ENCODE measurements around the gene PCDHA5.

DNA sequence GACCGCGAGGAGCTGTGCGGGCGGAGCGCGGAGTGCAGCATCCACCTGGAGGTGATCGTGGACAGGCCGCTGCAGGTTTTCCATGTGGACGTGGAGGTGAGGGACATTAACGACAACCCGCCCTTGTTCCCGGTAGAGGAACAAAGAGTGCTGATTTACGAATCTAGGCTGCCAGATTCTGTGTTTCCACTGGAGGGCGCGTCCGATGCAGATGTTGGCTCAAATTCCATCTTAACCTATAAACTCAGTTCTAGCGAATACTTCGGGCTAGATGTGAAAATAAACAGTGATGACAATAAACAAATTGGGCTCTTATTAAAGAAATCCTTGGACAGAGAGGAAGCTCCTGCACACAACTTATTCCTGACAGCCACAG, 6.9 kb downstream of the PCDHA5 start:
- TF ChIP-seq, protein P1, sequence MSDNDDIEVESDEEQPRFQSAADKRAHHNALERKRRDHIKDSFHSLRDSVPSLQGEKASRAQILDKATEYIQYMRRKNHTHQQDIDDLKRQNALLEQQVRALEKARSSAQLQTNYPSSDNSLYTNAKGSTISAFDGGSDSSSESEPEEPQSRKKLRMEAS (IDR thresholded peaks at IDR 0.05): no peak
- TF ChIP-seq EP300 (IDR thresholded peaks at IDR 0.05; ENCODE audit: borderline replicate concordance) (no peak), NFIC (IDR thresholded peaks at IDR 0.05) (no peak), TEAD4 (IDR thresholded peaks at IDR 0.05) (no peak), TAF1 (IDR thresholded peaks at IDR 0.05; ENCODE audit: low read depth) (no peak), CEBPB (IDR thresholded peaks at IDR 0.05) (no peak), TCF12 (IDR thresholded peaks at IDR 0.05; ENCODE audit: low read depth) (no peak), EGR1 (IDR thresholded peaks at IDR 0.05) (no peak), FOXM1 (IDR thresholded peaks at IDR 0.05; ENCODE audit: borderline replicate concordance, low read depth) (no peak), CREB1 (IDR thresholded peaks at IDR 0.05; ENCODE audit: low read depth) (no peak), YY1 (IDR thresholded peaks at IDR 0.05; ENCODE audit: low read depth) (no peak), RAD21 (IDR thresholded peaks at IDR 0.05; ENCODE audit: low read depth) (no peak)
- TF ChIP-seq, protein P2, sequence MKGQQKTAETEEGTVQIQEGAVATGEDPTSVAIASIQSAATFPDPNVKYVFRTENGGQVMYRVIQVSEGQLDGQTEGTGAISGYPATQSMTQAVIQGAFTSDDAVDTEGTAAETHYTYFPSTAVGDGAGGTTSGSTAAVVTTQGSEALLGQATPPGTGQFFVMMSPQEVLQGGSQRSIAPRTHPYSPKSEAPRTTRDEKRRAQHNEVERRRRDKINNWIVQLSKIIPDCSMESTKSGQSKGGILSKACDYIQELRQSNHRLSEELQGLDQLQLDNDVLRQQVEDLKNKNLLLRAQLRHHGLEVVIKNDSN (IDR thresholded peaks at IDR 0.05): no peak
- TF ChIP-seq, protein P3, sequence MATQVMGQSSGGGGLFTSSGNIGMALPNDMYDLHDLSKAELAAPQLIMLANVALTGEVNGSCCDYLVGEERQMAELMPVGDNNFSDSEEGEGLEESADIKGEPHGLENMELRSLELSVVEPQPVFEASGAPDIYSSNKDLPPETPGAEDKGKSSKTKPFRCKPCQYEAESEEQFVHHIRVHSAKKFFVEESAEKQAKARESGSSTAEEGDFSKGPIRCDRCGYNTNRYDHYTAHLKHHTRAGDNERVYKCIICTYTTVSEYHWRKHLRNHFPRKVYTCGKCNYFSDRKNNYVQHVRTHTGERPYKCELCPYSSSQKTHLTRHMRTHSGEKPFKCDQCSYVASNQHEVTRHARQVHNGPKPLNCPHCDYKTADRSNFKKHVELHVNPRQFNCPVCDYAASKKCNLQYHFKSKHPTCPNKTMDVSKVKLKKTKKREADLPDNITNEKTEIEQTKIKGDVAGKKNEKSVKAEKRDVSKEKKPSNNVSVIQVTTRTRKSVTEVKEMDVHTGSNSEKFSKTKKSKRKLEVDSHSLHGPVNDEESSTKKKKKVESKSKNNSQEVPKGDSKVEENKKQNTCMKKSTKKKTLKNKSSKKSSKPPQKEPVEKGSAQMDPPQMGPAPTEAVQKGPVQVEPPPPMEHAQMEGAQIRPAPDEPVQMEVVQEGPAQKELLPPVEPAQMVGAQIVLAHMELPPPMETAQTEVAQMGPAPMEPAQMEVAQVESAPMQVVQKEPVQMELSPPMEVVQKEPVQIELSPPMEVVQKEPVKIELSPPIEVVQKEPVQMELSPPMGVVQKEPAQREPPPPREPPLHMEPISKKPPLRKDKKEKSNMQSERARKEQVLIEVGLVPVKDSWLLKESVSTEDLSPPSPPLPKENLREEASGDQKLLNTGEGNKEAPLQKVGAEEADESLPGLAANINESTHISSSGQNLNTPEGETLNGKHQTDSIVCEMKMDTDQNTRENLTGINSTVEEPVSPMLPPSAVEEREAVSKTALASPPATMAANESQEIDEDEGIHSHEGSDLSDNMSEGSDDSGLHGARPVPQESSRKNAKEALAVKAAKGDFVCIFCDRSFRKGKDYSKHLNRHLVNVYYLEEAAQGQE (IDR thresholded peaks at IDR 0.05; ENCODE audit: low read depth): no peak
